K562 (cell line): ENCODE results near the gene LRRC59. TPM values are rescaled to one million over a fixed set of nuclear protein-coding genes. Genes with fewer than 3 reads are reported as not detected.

Experiments
- ATAC-seq: fragments of 200-7000 bp; cut with Tn5 transposase; 3 replicates; pipeline ENCODE4 v1.9.1; 2020; ENCODE audit warnings: moderate library complexity
- BruUV-seq: library from RNA; stranded (reverse); fragments of 400-500 nt; replicated peaks from 2 replicates; lab custom pipeline; 2021; lab: Mats Ljungman, UMichigan
- CTCF ChIA-PET: fragments of 300-600 bp; formaldehyde crosslinking; extraction: SDS; loops from one replicate; lab custom pipeline; 2021; ENCODE audit warnings: low intra/inter-chr PET ratio; lab: Yijun Ruan, JAX
- POLR2A ChIA-PET: fragments of 300-600, 350-650 bp; sonication (Branson Sonifier 250); formaldehyde crosslinking; extraction: SDS; loops from one replicate; lab custom pipeline; 2021; ENCODE audit warnings: antibody characterized with exemption, inconsistent platforms; lab: Yijun Ruan, JAX
- DNase-seq, 4 experiments: peaks; one replicate each; pipeline versions ENCODE4 v3.0.0 to v3.0.0-alpha.2; 2011 to 2018; ENCODE audit warnings: low spot score in 3 of 4, mixed read lengths in 3 of 4; ENCODE audit errors: extremely low read depth in 1 of 4
- FAIRE-seq: peaks from 2 replicates; lab custom pipeline; 2011; peaks lifted over from hg19 to GRCh38; lab: Jason Lieb, UNC
- H2AFZ ChIP-seq: 2 replicates; pipeline ENCODE4 v1.6.0; 2011; ENCODE audit warnings: low read depth, low read length, control low read depth, inconsistent platforms
- H3K27ac ChIP-seq: fragments of 200-600 bp; 3 replicates; pipeline ENCODE4 v1.8.0; 2011; ENCODE audit warnings: low read depth, mild to moderate bottlenecking, control low read depth, inconsistent platforms, low read length, moderate library complexity, mixed read lengths; ENCODE audit errors: extremely low read depth
- H3K27me3 ChIP-seq, 2 experiments: fragments of 300-600 bp in 1 of 2; 2 replicates in 1 of 2; 3 replicates in 1 of 2; pipeline versions ENCODE4 v1.6.0 to v1.8.0; 2011; ENCODE audit warnings: inconsistent platforms in 2 of 2, low read length in 2 of 2, mild to moderate bottlenecking in 1 of 2, mixed read lengths in 1 of 2, moderate library complexity in 1 of 2; ENCODE audit not compliant: control insufficient read depth in 2 of 2, insufficient read depth in 2 of 2
- H3K36me3 ChIP-seq: fragments of 300-600 bp; 3 replicates; pipeline ENCODE4 v1.8.0; 2011; ENCODE audit warnings: mild to moderate bottlenecking, low read length, inconsistent platforms; ENCODE audit not compliant: control insufficient read depth, insufficient read depth
- H3K4me1 ChIP-seq, 2 experiments: fragments of 200-600 bp in 1 of 2; replicated peaks in 1 of 2; 2 replicates in 1 of 2; 3 replicates in 1 of 2; pipeline versions ENCODE4 v1.5.1 to v1.8.0; 2011; ENCODE audit warnings: inconsistent platforms in 2 of 2, low read length in 2 of 2, mild to moderate bottlenecking in 1 of 2, mixed read lengths in 1 of 2, moderate library complexity in 1 of 2; ENCODE audit not compliant: control insufficient read depth in 2 of 2, insufficient read depth in 2 of 2
- H3K4me2 ChIP-seq: 2 replicates; pipeline ENCODE4 v1.6.1; 2011; ENCODE audit warnings: low read length, control low read depth, inconsistent platforms, mixed read lengths; ENCODE audit not compliant: insufficient read depth
- H3K4me3 ChIP-seq: fragments of 200-600 bp; sonication (generic), shearing (Covaris generic); 2 replicates; pipeline ENCODE4 v1.5.1; 2016; ENCODE audit warnings: control low read depth, inconsistent platforms
- H3K79me2 ChIP-seq: fragments of 200-600 bp; 3 replicates; pipeline ENCODE4 v1.8.0; 2011; ENCODE audit warnings: low read length, inconsistent platforms; ENCODE audit not compliant: control insufficient read depth, insufficient read depth
- H3K9ac ChIP-seq, 2 experiments: 2 replicates each; pipeline versions ENCODE4 v1.6.0 to v1.6.1; 2011; ENCODE audit warnings: low read depth in 2 of 2, low read length in 2 of 2, control low read depth in 1 of 2, inconsistent platforms in 1 of 2, mild to moderate bottlenecking in 1 of 2, mixed read lengths in 1 of 2; ENCODE audit not compliant: insufficient read depth in 1 of 2
- H3K9me1 ChIP-seq: one replicate; pipeline ENCODE4 v1.6.0; 2011; ENCODE audit warnings: inconsistent platforms, mild to moderate bottlenecking, low read length, moderate library complexity; ENCODE audit not compliant: control insufficient read depth, insufficient read depth
- H3K9me3 ChIP-seq: replicated peaks from 2 replicates; pipeline ENCODE4 v1.5.1; 2011; ENCODE audit warnings: low read depth, low read length, inconsistent platforms; ENCODE audit not compliant: control insufficient read depth, insufficient read depth
- H4K20me1 ChIP-seq: replicated peaks from 2 replicates; pipeline ENCODE4 v1.6.1; 2011; ENCODE audit warnings: low read length, inconsistent platforms, mixed read lengths; ENCODE audit not compliant: control insufficient read depth, insufficient read depth
- CREB1 ChIP-seq, 2 experiments: sonication (generic) in 1 of 2; formaldehyde crosslinking in 1 of 2; IDR thresholded peaks; 2 replicates each; pipeline versions ENCODE4 v1.6.1 to v1.8.0; 2012 to 2022; ENCODE audit warnings: inconsistent platforms in 1 of 2, mild to moderate bottlenecking in 1 of 2, missing genetic modification reagents in 1 of 2, moderate library complexity in 1 of 2
- CXXC5 ChIP-seq: fragments of 250-450 bp; sonication (Bioruptor Pico); IDR thresholded peaks from 2 replicates; pipeline ENCODE4 v1.8.0; 2022; ENCODE audit warnings: inconsistent platforms, mild to moderate bottlenecking, moderate library complexity
- EP300 ChIP-seq: IDR thresholded peaks from 2 replicates; pipeline ENCODE4 v1.6.1; 2012; ENCODE audit warnings: low read length, improper control_type of control experiment
- HDAC2 ChIP-seq: fragments of 450-650 bp; IDR thresholded peaks from 2 replicates; pipeline ENCODE4 v1.6.1; 2016; ENCODE audit warnings: mild to moderate bottlenecking
- ID3 ChIP-seq, 2 experiments: fragments of 250-450 bp in 1 of 2; fragments of 450-650 bp in 1 of 2; sonication (Bioruptor Pico) in 1 of 2; IDR thresholded peaks; 2 replicates each; pipeline versions ENCODE4 v1.6.1 to v1.8.0; 2016 to 2021; ENCODE audit warnings: mild to moderate bottlenecking in 2 of 2, moderate library complexity in 2 of 2, missing compliant biosample characterization in 1 of 2, missing genetic modification characterization in 1 of 2
- IRF2 ChIP-seq: sonication (generic); formaldehyde crosslinking; IDR thresholded peaks from 2 replicates; pipeline ENCODE4 v1.8.1; 2022; ENCODE audit warnings: mild to moderate bottlenecking, missing genetic modification reagents
- KAT7 ChIP-seq: sonication (generic); formaldehyde crosslinking; IDR thresholded peaks from 2 replicates; pipeline ENCODE4 v1.8.0; 2022; ENCODE audit warnings: missing genetic modification reagents, mild to moderate bottlenecking, borderline replicate concordance
- NR2C1 ChIP-seq, 2 experiments: fragments of 450-650 bp; IDR thresholded peaks; 2 replicates each; pipeline ENCODE4 v1.6.1; 2017; ENCODE audit warnings: mild to moderate bottlenecking in 2 of 2, antibody characterized with exemption in 1 of 2, inconsistent platforms in 1 of 2, missing compliant biosample characterization in 1 of 2, missing genetic modification characterization in 1 of 2
- RFX7 ChIP-seq: fragments of 250-450 bp; sonication (Bioruptor Pico); IDR thresholded peaks from 2 replicates; pipeline ENCODE4 v1.5.1; 2021; ENCODE audit warnings: mild to moderate bottlenecking
- SMARCA4 ChIP-seq: fragments of 450-650 bp; IDR thresholded peaks from 2 replicates; pipeline ENCODE4 v1.6.1; 2016
- ZBTB49 ChIP-seq: sonication (generic); formaldehyde crosslinking; IDR thresholded peaks from 2 replicates; pipeline ENCODE4 v1.8.0; 2022; ENCODE audit warnings: missing genetic modification reagents, mild to moderate bottlenecking, borderline replicate concordance
- ZC3H11A ChIP-seq: IDR thresholded peaks from 2 replicates; pipeline ENCODE4 v1.6.1; 2012; ENCODE audit warnings: low read depth, low read length, improper control_type of control experiment
- ZNF354B ChIP-seq: fragments of 250-450 bp; sonication (Bioruptor Pico); IDR thresholded peaks from 2 replicates; pipeline ENCODE4 v1.4.0; 2020
- ZSCAN32 ChIP-seq: fragments of 450-650 bp; formaldehyde crosslinking; IDR thresholded peaks from 2 replicates; pipeline ENCODE4 v1.4.0; 2020; ENCODE audit warnings: mild to moderate bottlenecking, moderate library complexity
- WGBS: fragments of 100-300 bp; shearing (Covaris generic); methylation state at CpG from one replicate; pipeline ENCODE4 v1.1.6; 2016; ENCODE audit warnings: low coverage, mixed read lengths; ENCODE audit not compliant: insufficient coverage; ENCODE audit errors: missing lambda C conversion rate; 5-methylcytosine and 5-hydroxymethylcytosine counted together
- in situ Hi-C: fragments of 300-500 bp; cut with MboI; formaldehyde crosslinking; loops from 4 replicates; pipeline ENCODE4 v1.15.0; 2018; ENCODE audit warnings: inconsistent platforms, mixed read lengths
- intact Hi-C: fragments of 100-400 bp; cut with micrococcal nuclease; formaldehyde crosslinking; loops from 2 replicates; pipeline ENCODE4 v1.14.2; 2022
- polyA plus RNA-seq, 8 experiments: library from polyadenylated mRNA; depleted of rRNA in 4 of 8; stranded (reverse) in 5 of 8; unstranded in 3 of 8; fragments of >200 nt; fragmentation: Nextera tagmentation in 2 of 8; fragmentation: Illumina TruSeq in 1 of 8; extraction: Ambion mirVana in 2 of 8; extraction: Trizol in 1 of 8; gene quantifications; 2 replicates each; pipeline versions ENCODE4 v1.2.1 to v1.2.3, GENCODE V29; 2011 to 2014; ENCODE audit warnings: inconsistent platforms in 1 of 8, missing spikeins in 1 of 8
- total RNA-seq, 7 experiments: library from RNA; depleted of rRNA in 6 of 7; stranded (reverse); fragments of >200 nt in 6 of 7; fragmentation: Illumina TruSeq in 2 of 7; extraction: Trizol in 2 of 7; gene quantifications; 2 replicates each; pipeline versions ENCODE4 v1.2.1 to v1.2.3, GENCODE V29; 2011 to 2021; ENCODE audit warnings: low replicate concordance in 1 of 7

The LRRC59 gene
- total and polyA plus RNA-seq, 9 of the 15 experiments (the other 6 are each of a cell fraction or from before 2014, with no cell fraction given), result 27.8 to 244 (median 154) TPM

DNA sequence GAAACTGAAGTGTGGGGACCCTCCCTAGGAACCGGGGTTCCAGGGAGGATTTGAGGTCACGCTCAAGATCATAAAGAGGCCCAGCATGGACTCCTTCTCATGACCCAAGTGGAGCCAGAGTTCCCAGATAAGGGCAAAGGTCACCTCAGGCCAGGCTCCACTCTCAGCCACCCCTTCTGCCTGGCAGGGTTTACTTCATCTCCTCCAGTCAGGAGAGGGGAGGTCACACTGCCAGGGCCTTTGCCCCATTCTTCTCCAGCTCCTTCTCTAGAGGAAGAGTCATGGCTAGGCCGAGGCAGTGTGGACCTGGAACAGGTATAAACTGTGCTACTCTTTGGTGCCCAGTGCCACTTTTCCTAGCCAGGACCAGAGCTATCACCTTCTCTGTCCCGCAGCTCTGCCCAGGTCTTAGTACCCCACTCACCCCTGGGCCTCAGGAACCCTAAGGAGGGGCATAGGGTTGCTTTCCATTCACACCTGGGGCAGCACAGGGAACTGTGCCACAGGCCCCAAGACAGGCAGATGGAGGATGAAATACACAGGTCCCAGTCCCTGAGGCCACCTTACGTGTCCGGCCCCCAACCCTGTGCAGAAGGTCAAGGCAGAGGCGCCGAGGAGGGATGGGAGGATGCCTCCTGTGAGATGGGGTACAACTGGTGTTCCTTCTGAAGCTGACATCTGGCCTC is 27.8 kb upstream of the LRRC59 start:
- BruUV-seq, result no TSS peak
- Histone ChIP-seq H4K20me1 (no peaks in the 10 kb centered on the region), H3K4me2 (peak overlapping the region; percentile 89), H3K79me2 (no peaks in the 10 kb centered on the region), H3K27ac (no peak overlapping the region), H3K4me1 (peaks cover 34 to 36% of the 10 kb centered on the region in 2 experiments), H3K4me3 (no peak overlapping the region), H3K36me3 (no peaks in the 10 kb centered on the region), H3K27me3 (no peaks in the 10 kb centered on the region)
- intact Hi-C loops, result no loop called here
- WGBS, result 85% methylated on average over 8 of the region's 8 CpGs
- CTCF ChIA-PET, result no interaction called here
- TF ChIP-seq SMARCA4, result no peak
- no peak for TF ChIP-seq EP300
- no peak for TF ChIP-seq ZBTB49 (CRISPR knock-in tag)
- no peak for TF ChIP-seq CXXC5 (CRISPR knock-in tag)
- no peak for TF ChIP-seq ZSCAN32 (CRISPR knock-in tag)
- TF ChIP-seq ID3 (CRISPR knock-in tag; IDR thresholded peaks at IDR 0.05), result no peak
- 0 out of 2 replicates have a peak, but pooled peaks have one; percentile 37 for TF ChIP-seq ID3 (tag; IDR thresholded peaks at IDR 0.05)
- no peak for TF ChIP-seq IRF2 (CRISPR knock-in tag)
- no peak for TF ChIP-seq HDAC2
- peak; percentile 77 for TF ChIP-seq KAT7 (CRISPR knock-in tag)
- no peak for TF ChIP-seq CREB1 (IDR thresholded peaks at IDR 0.05)
- TF ChIP-seq CREB1 (CRISPR knock-in tag; IDR thresholded peaks at IDR 0.05), result peak; percentile 24; the same call in 1 of the 2 replicates
- no peak for TF ChIP-seq ZC3H11A
- TF ChIP-seq ZNF354B (CRISPR knock-in tag), result no peak
- TF ChIP-seq NR2C1 (IDR thresholded peaks at IDR 0.05), result no peak
- peak; percentile 63 for TF ChIP-seq NR2C1 (tag; IDR thresholded peaks at IDR 0.05)
- no peak for TF ChIP-seq RFX7 (CRISPR knock-in tag)
- TF ChIP-seq, all 486 proteins: peak for 4
- in situ Hi-C loops, result no loop called here
- Histone ChIP-seq H2AFZ (peak overlapping the region; percentile 75), H3K9me3 (no peaks in the 10 kb centered on the region), H3K9me1 (no peaks in the 10 kb centered on the region), H3K9ac (peak overlapping the region; percentile 17 to 84; a peak in 3 of 4 replicates)
- POLR2A ChIA-PET, result interaction anchor here (0.6 to 1.0 kb wide), 3 partner anchors 19 to 519 kb away, joined by 3 read pairs; no protein-coding TSS in a partner anchor
- DNase-seq (no peak), ATAC-seq (no peak), FAIRE-seq (no peak)
